H1 (cell line): Measurements from ENCODE around the gene MYLK. TPM values are rescaled to one million over a fixed set of nuclear protein-coding genes. Genes with fewer than 3 reads are reported as not detected.

Experiments used
- CTCF ChIA-PET: fragments of 300-600 bp; sonication (Branson Sonifier 250); formaldehyde crosslinking; loops from one replicate; lab custom pipeline; 2021; ENCODE audit not compliant: partially characterized antibody; lab: Charles Lee
- POLR2A ChIA-PET: fragments of 300-600 bp; sonication (Branson Sonifier 250); formaldehyde crosslinking; loops from one replicate; lab custom pipeline; 2021; ENCODE audit warnings: inconsistent platforms; ENCODE audit not compliant: partially characterized antibody; lab: Charles Lee
- DNase-seq, 2 experiments: peaks; one replicate each; pipeline versions ENCODE4 v3.0.0 to v3.0.0-alpha.2; 2010 to 2022; ENCODE audit warnings: low spot score in 2 of 2, low read depth in 1 of 2, mixed read lengths in 1 of 2
- FAIRE-seq: peaks from 2 replicates; lab custom pipeline; 2011; peaks lifted over from hg19 to GRCh38; lab: Jason Lieb, UNC
- H2AFZ ChIP-seq: 2 replicates; pipeline ENCODE4 v1.8.1; 2012; ENCODE audit warnings: low read length, inconsistent platforms
- H2AK5ac ChIP-seq: 2 replicates; pipeline ENCODE4 v1.6.1; 2013; ENCODE audit warnings: low read depth, low read length
- H2BK120ac ChIP-seq: replicated peaks from 2 replicates; pipeline ENCODE3; 2013; ENCODE audit warnings: low read depth, low read length, inconsistent platforms
- H2BK12ac ChIP-seq: 2 replicates; pipeline ENCODE4 v1.6.1; 2013; ENCODE audit warnings: low read depth, low read length
- H2BK15ac ChIP-seq: 2 replicates; pipeline ENCODE4 v1.6.1; 2013; ENCODE audit warnings: low read length
- H2BK20ac ChIP-seq: 2 replicates; pipeline ENCODE4 v1.6.1; 2013; ENCODE audit warnings: low read length
- H2BK5ac ChIP-seq: 2 replicates; pipeline ENCODE4 v1.6.1; 2013; ENCODE audit warnings: low read depth, low read length
- H3K14ac ChIP-seq: 2 replicates; pipeline ENCODE4 v1.6.1; 2013; ENCODE audit warnings: inconsistent platforms; ENCODE audit not compliant: insufficient read length
- H3K18ac ChIP-seq: 2 replicates; pipeline ENCODE4 v1.6.1; 2013; ENCODE audit warnings: low read length; ENCODE audit errors: extremely low read depth
- H3K23ac ChIP-seq: 2 replicates; pipeline ENCODE4 v1.6.1; 2013; ENCODE audit warnings: inconsistent platforms; ENCODE audit not compliant: insufficient read length
- H3K23me2 ChIP-seq: 2 replicates; pipeline ENCODE4 v1.6.1; 2013; ENCODE audit warnings: low read depth, low read length
- H3K27ac ChIP-seq: 2 replicates; pipeline ENCODE4 v1.6.1; 2011; ENCODE audit warnings: low read depth, low read length, inconsistent platforms
- H3K27me3 ChIP-seq, 4 experiments: replicated peaks in 1 of 4; 1 replicate in 1 of 4; 2 replicates in 3 of 4; pipeline versions ENCODE4 v1.6.1 to v1.8.1; 2011 to 2013; ENCODE audit warnings: low read length in 3 of 4, mild to moderate bottlenecking in 3 of 4, inconsistent platforms in 2 of 4, mixed read lengths in 2 of 4, moderate library complexity in 1 of 4; ENCODE audit not compliant: control insufficient read depth in 3 of 4, insufficient read depth in 3 of 4; ENCODE audit errors: extremely low read depth in 1 of 4
- H3K36me3 ChIP-seq, 4 experiments: 2 replicates each; pipeline versions ENCODE4 v1.6.1 to v1.8.1; 2011 to 2013; ENCODE audit warnings: mild to moderate bottlenecking in 4 of 4, low read length in 3 of 4, moderate library complexity in 2 of 4, control low read depth in 1 of 4, inconsistent platforms in 1 of 4; ENCODE audit not compliant: insufficient read depth in 4 of 4, control insufficient read depth in 2 of 4
- H3K4ac ChIP-seq: replicated peaks from 2 replicates; pipeline ENCODE3; 2013; ENCODE audit warnings: low read length, low read depth, mixed read lengths, inconsistent platforms; ENCODE audit not compliant: insufficient read length
- H3K4me1 ChIP-seq, 4 experiments: replicated peaks in 1 of 4; 1 replicate in 1 of 4; 2 replicates in 3 of 4; pipeline versions ENCODE4 v1.6.1 to v1.8.1; 2011 to 2013; ENCODE audit warnings: low read length in 3 of 4, inconsistent platforms in 2 of 4, mixed read lengths in 1 of 4; ENCODE audit not compliant: insufficient read depth in 4 of 4, control insufficient read depth in 3 of 4
- H3K4me2 ChIP-seq, 2 experiments: 2 replicates each; pipeline versions ENCODE4 v1.6.1 to v1.8.1; 2011 to 2013; ENCODE audit warnings: low read depth in 2 of 2, low read length in 2 of 2, control low read depth in 1 of 2, inconsistent platforms in 1 of 2, mild to moderate bottlenecking in 1 of 2; ENCODE audit not compliant: insufficient read depth in 1 of 2
- H3K4me3 ChIP-seq, 4 experiments: fragments of 200-600, 300-600 bp in 1 of 4; sonication (generic), shearing (Covaris generic), sonication (Bioruptor Twin) in 1 of 4; 2 replicates each; pipeline versions ENCODE4 v1.5.1 to v1.8.1; 2011 to 2016; ENCODE audit warnings: low read length in 4 of 4, low read depth in 3 of 4, control low read depth in 2 of 4, inconsistent platforms in 2 of 4, mild to moderate bottlenecking in 2 of 4, mixed read lengths in 1 of 4, moderate library complexity in 1 of 4; ENCODE audit not compliant: insufficient read depth in 2 of 4; ENCODE audit errors: extremely low read depth in 1 of 4
- H3K56ac ChIP-seq: replicated peaks from 2 replicates; pipeline ENCODE3; 2013; ENCODE audit warnings: low read depth, mild to moderate bottlenecking, mixed read lengths, low read length, inconsistent platforms; ENCODE audit not compliant: insufficient read length
- H3K79me1 ChIP-seq: 2 replicates; pipeline ENCODE4 v1.6.1; 2013; ENCODE audit warnings: low read depth, low read length, control low read depth
- H3K79me2 ChIP-seq, 2 experiments: 2 replicates each; pipeline versions ENCODE4 v1.6.1 to v1.8.1; 2012 to 2013; ENCODE audit warnings: low read length in 2 of 2, mild to moderate bottlenecking in 2 of 2, inconsistent platforms in 1 of 2; ENCODE audit not compliant: insufficient read depth in 2 of 2, control insufficient read depth in 1 of 2
- H3K9ac ChIP-seq, 4 experiments: replicated peaks in 1 of 4; 1 replicate in 1 of 4; 2 replicates in 3 of 4; pipeline versions ENCODE4 v1.6.1 to v1.8.1; 2011 to 2013; ENCODE audit warnings: low read depth in 3 of 4, low read length in 3 of 4, control low read depth in 2 of 4, mild to moderate bottlenecking in 2 of 4, moderate library complexity in 2 of 4, inconsistent platforms in 1 of 4; ENCODE audit errors: extremely low read depth in 1 of 4
- H3K9me3 ChIP-seq, 2 experiments: 2 replicates each; pipeline versions ENCODE4 v1.6.1 to v1.8.1; 2012 to 2013; ENCODE audit warnings: mild to moderate bottlenecking in 2 of 2, moderate library complexity in 2 of 2, control low read depth in 1 of 2, inconsistent platforms in 1 of 2, low read depth in 1 of 2, low read length in 1 of 2, mixed read lengths in 1 of 2; ENCODE audit not compliant: insufficient read depth in 2 of 2
- H4K20me1 ChIP-seq, 2 experiments: replicated peaks in 1 of 2; 2 replicates each; pipeline versions ENCODE3 to v1.8.1; 2011 to 2013; ENCODE audit warnings: inconsistent platforms in 2 of 2, low read length in 2 of 2, mild to moderate bottlenecking in 1 of 2; ENCODE audit not compliant: insufficient read depth in 2 of 2, control insufficient read depth in 1 of 2
- H4K5ac ChIP-seq: 2 replicates; pipeline ENCODE4 v1.6.1; 2013; ENCODE audit warnings: low read length, low read depth, mixed read lengths, inconsistent platforms; ENCODE audit not compliant: insufficient read length
- H4K8ac ChIP-seq: 2 replicates; pipeline ENCODE4 v1.8.0; 2013; ENCODE audit warnings: mild to moderate bottlenecking, moderate library complexity, low read length, inconsistent platforms; ENCODE audit not compliant: insufficient read depth; ENCODE audit errors: extremely low read depth
- H4K91ac ChIP-seq: replicated peaks from 2 replicates; pipeline ENCODE3; 2013; ENCODE audit warnings: low read length, mixed read lengths, inconsistent platforms; ENCODE audit not compliant: insufficient read length
- RXRA ChIP-seq: IDR thresholded peaks from 2 replicates; pipeline ENCODE4 v1.6.1; 2011; ENCODE audit warnings: low read depth, mild to moderate bottlenecking, low read length, moderate library complexity; ENCODE audit not compliant: insufficient read depth
- SP4 ChIP-seq: IDR thresholded peaks from 2 replicates; pipeline ENCODE4 v1.6.1; 2012; ENCODE audit warnings: low read length, inconsistent platforms
- WGBS, 2 experiments: shearing (Covaris generic) in 1 of 2; methylation state at CpG; one replicate each; pipeline versions ENCODE4 v1.1.6 to v1.1.7; 2013 to 2015; ENCODE audit warnings: low lambda C conversion rate in 2 of 2, mixed read lengths in 2 of 2, inconsistent platforms in 1 of 2, low coverage in 1 of 2, missing lambda C conversion rate in 1 of 2; ENCODE audit not compliant: insufficient replicate concordance in 2 of 2, insufficient coverage in 1 of 2, insufficient read length in 1 of 2; ENCODE audit errors: extremely low coverage in 1 of 2, missing lambda C conversion rate in 1 of 2; 5-methylcytosine and 5-hydroxymethylcytosine counted together
- polyA plus RNA-seq, 7 experiments: library from polyadenylated mRNA; depleted of rRNA in 3 of 7; stranded (reverse) in 5 of 7; unstranded in 2 of 7; fragments of >200 nt in 5 of 7; fragments of 200-250 nt in 2 of 7; gene quantifications; 1 replicate in 5 of 7; 2 replicates in 1 of 7; 4 replicates in 1 of 7; pipeline versions ENCODE4 v1.2.1 to v1.2.3, GENCODE V29; 2011 to 2013; ENCODE audit warnings: missing spikeins in 2 of 7, mixed read lengths in 2 of 7
- total RNA-seq: library from RNA; stranded (reverse); fragmentation: NEBNext Ultra II Directional; extraction: Animal tissue kit (Norgen Biotek cat#: 25700); gene quantifications from 2 replicates; pipeline ENCODE4 v1.2.1, GENCODE V29; 2021

Gene MYLK
- total and polyA plus RNA-seq, 2 of the 8 experiments (the other 6 are each of a cell fraction or from before 2014, with no cell fraction given): 11.6 to 21.3 TPM

DNA sequence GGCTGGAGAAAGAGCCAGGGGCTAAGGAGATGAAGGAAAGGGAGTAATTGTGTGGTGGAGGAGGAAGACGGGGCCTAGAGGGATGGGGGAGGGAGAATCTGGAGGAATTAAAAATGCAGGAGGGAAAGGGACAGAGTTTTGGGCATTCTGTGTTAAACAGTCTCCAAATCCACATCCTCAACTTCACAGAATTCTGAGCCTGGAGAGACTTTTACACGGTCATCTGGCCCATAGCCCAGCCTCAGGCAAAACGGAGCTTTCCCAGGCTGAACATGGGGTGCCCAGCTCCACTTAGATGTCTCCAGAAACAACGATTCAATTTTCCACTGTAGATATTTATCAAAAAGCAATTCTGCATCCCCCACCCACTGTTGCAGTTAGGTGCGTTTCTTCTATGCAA, 161.7 kb downstream of the MYLK start:
- Histone ChIP-seq H3K18ac (no peak overlapping the region), H3K4ac (no peak overlapping the region), H2BK20ac (no peak overlapping the region), H3K9me3 (no peaks in the 10 kb centered on the region), H3K79me1 (no peaks in the 10 kb centered on the region), H2AFZ (no peak overlapping the region), H4K8ac (no peak overlapping the region), H3K36me3 (no peaks in the 10 kb centered on the region), H4K91ac (no peak overlapping the region), H3K23me2 (no peaks in the 10 kb centered on the region), H3K14ac (no peak overlapping the region), H2BK5ac (no peak overlapping the region), H3K4me3 (no peak overlapping the region), H4K20me1 (no peaks in the 10 kb centered on the region), H3K23ac (no peak overlapping the region), H2AK5ac (no peak overlapping the region), H3K4me2 (no peak overlapping the region), H2BK120ac (no peak overlapping the region), H3K56ac (no peak overlapping the region), H2BK15ac (no peak overlapping the region), H3K9ac (no peak overlapping the region), H4K5ac (no peak overlapping the region), H3K4me1 (peaks cover 0 to 4% (median 2%) of the 10 kb centered on the region in 4 experiments; a peak in 3 of 7 replicates), H3K79me2 (no peaks in the 10 kb centered on the region), H3K27me3 (no peaks in the 10 kb centered on the region), H2BK12ac (no peak overlapping the region), H3K27ac (no peak overlapping the region)
- no peak for DNase-seq
- ChIA-PET POLR2A (no interaction called here), CTCF (interaction anchor here (0.6 to 6.0 kb wide), 14 partner anchors 9 to 260 kb away, joined by 3 to 130 read pairs (median 18); no protein-coding TSS in a partner anchor)
- WGBS, 2 experiments: 56% methylated on average over 5 of the region's 5 CpGs; no CpG with 5 or more reads in 1 of the 2 experiments
- no peak for FAIRE-seq
- TF ChIP-seq SP4: no peak
- no peak for TF ChIP-seq RXRA
